ENCODE measurements around the gene ZNF414.

GRCh38 chr19:8530061-8530679 lies 16.2 kb upstream of the ZNF414 start:
- TF ChIP-seq CTCF (IDR thresholded peaks at IDR 0.05) (no peak), EP300 (IDR thresholded peaks at IDR 0.05) (no peak), POLR2A (IDR thresholded peaks at IDR 0.05) (no peak)
